ENCODE measurements around the gene PI16.
"Not testable (repeated sequence)": the region's sequence is repeated elsewhere in the genome, so short reads cannot be mapped to it uniquely, and the experiment has no call there.

Gene PI16

DNA sequence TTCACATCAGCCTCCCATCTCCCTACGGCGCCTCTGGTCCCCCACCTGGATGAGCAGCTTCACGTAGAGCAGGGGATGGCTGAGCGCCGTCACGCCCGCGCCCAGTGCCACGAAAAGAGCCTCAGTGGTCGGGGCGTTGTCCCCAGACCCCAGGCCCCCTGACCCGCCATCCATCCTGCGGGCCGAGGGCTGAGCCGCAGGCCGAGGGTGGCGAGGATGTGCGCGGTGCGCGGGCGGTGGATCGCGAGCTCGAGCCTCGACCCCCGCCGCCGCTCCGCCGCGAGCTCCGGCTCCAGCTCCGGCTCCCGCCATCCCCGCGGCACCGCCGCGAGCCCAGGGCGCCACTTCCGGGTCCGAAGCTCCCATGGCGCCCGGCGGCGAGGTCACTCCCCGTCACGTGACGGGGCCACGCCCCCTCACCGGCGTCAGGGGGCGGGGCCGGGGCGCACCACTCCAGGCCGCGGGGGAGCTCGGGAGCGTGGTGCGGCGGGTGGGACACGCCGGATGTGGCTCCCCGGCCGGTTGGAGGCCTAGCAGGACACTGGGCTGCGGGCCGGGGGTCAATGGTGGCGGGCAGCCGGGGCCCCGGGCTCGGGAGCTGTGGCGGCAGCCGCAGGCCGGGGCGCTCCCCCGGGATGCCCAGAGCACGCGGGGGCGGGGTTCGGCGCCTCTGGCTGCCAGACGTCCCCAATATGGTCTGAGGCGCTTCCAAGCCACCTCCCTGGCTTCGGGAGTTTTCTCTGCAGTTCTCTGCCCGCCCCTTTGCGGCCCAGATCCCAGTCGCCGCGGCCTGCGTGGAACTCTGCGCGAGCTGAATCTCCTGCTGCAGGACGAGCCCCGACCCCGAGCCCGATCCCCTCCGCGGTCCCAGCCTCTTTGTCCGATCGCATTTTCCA lies 31.5 kb downstream of the PI16 start, which contains the start of gene MTCH1:
MTCH1 (minus strand) TSS at position 389 of the 896 bp plus-strand sequence; CDS start at position 366, 23 bp downstream.
- Histone ChIP-seq H3K27me3 (ENCODE audit: insufficient read depth, poor library complexity, severe bottlenecking) (no peaks in the 10 kb centered on the region), H3K4me3 (replicated peaks; ENCODE audit: insufficient read depth, low read length) (peak within 1 kb of the TSS; percentile 99), H3K27ac (replicated peaks) (peak within 1 kb of the TSS; percentile 84)
- TF ChIP-seq, protein P1, sequence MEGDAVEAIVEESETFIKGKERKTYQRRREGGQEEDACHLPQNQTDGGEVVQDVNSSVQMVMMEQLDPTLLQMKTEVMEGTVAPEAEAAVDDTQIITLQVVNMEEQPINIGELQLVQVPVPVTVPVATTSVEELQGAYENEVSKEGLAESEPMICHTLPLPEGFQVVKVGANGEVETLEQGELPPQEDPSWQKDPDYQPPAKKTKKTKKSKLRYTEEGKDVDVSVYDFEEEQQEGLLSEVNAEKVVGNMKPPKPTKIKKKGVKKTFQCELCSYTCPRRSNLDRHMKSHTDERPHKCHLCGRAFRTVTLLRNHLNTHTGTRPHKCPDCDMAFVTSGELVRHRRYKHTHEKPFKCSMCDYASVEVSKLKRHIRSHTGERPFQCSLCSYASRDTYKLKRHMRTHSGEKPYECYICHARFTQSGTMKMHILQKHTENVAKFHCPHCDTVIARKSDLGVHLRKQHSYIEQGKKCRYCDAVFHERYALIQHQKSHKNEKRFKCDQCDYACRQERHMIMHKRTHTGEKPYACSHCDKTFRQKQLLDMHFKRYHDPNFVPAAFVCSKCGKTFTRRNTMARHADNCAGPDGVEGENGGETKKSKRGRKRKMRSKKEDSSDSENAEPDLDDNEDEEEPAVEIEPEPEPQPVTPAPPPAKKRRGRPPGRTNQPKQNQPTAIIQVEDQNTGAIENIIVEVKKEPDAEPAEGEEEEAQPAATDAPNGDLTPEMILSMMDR (IDR thresholded peaks at IDR 0.05; ENCODE audit: insufficient read depth, low read length): no peak
- TF ChIP-seq SPI1 (IDR thresholded peaks at IDR 0.05; ENCODE audit: borderline replicate concordance, low read depth) (no peak), GABPA (IDR thresholded peaks at IDR 0.05; ENCODE audit: low read depth) (no peak), POLR2AphosphoS5 (IDR thresholded peaks at IDR 0.05; ENCODE audit: low read depth) (peak; percentile 78)
- TF ChIP-seq, protein P2, sequence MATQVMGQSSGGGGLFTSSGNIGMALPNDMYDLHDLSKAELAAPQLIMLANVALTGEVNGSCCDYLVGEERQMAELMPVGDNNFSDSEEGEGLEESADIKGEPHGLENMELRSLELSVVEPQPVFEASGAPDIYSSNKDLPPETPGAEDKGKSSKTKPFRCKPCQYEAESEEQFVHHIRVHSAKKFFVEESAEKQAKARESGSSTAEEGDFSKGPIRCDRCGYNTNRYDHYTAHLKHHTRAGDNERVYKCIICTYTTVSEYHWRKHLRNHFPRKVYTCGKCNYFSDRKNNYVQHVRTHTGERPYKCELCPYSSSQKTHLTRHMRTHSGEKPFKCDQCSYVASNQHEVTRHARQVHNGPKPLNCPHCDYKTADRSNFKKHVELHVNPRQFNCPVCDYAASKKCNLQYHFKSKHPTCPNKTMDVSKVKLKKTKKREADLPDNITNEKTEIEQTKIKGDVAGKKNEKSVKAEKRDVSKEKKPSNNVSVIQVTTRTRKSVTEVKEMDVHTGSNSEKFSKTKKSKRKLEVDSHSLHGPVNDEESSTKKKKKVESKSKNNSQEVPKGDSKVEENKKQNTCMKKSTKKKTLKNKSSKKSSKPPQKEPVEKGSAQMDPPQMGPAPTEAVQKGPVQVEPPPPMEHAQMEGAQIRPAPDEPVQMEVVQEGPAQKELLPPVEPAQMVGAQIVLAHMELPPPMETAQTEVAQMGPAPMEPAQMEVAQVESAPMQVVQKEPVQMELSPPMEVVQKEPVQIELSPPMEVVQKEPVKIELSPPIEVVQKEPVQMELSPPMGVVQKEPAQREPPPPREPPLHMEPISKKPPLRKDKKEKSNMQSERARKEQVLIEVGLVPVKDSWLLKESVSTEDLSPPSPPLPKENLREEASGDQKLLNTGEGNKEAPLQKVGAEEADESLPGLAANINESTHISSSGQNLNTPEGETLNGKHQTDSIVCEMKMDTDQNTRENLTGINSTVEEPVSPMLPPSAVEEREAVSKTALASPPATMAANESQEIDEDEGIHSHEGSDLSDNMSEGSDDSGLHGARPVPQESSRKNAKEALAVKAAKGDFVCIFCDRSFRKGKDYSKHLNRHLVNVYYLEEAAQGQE (IDR thresholded peaks at IDR 0.05; ENCODE audit: insufficient replicate concordance, low read depth): peak; percentile 13
- DNase-seq (ENCODE audit: low read depth in 1 of 2, low spot score in 1 of 2): peak; percentile 81 to 85

DNA sequence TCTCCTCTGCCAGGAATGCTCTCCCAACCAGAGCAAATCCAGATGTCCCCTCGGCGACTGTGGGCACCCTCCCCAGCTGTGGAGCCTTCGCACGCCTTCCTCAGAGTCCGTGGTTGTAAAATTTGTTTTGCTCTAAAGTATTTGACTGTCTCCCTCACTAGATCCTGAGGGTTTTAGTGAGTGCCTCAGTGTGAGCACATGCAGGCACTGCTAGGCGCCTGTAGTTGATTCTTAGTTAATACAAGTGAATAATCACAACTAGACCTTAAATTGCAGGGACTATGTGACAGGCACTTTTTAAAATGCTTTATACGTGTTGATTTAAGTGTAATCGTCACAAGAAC lies 32.1 kb downstream of the PI16 start:
- Histone ChIP-seq H3K27ac (replicated peaks) (peak overlapping the region; percentile 64), H3K27me3 (ENCODE audit: insufficient read depth, poor library complexity, severe bottlenecking) (no peaks in the 10 kb centered on the region), H3K4me3 (replicated peaks; ENCODE audit: insufficient read depth, low read length) (peak overlapping the region; percentile 99)
- TF ChIP-seq GABPA (IDR thresholded peaks at IDR 0.05; ENCODE audit: low read depth): no peak
- TF ChIP-seq, protein P1 (IDR thresholded peaks at IDR 0.05; ENCODE audit: insufficient read depth, low read length): no peak
- TF ChIP-seq, protein P2 (IDR thresholded peaks at IDR 0.05; ENCODE audit: insufficient replicate concordance, low read depth): no peak
- TF ChIP-seq POLR2AphosphoS5 (IDR thresholded peaks at IDR 0.05; ENCODE audit: low read depth): no peak
- no peak for TF ChIP-seq SPI1 (IDR thresholded peaks at IDR 0.05; ENCODE audit: borderline replicate concordance, low read depth)
- no peak for DNase-seq (ENCODE audit: low read depth in 1 of 2, low spot score in 1 of 2)

DNA sequence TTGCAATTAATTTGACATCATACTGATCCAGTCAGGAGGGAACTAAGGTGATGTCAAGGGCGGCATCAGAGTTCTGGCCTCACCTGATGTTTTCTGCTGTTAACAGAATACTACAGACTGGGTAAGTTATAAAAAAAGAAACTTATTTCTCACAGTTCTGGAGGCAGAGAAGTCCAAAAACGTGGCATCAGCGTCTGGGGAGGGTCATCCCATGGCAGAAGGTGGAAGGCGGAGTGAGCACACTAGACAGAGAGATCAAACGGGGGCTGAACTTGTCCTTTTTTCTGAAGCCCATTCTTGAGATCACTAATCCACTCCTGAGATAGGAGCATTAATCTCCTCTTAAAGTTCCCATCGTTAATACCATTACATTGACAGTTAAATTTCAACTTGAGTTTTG lies 34.7 kb downstream of the PI16 start:
- no peak for TF ChIP-seq SPI1 (IDR thresholded peaks at IDR 0.05; ENCODE audit: borderline replicate concordance, low read depth)
- TF ChIP-seq, protein P1 (IDR thresholded peaks at IDR 0.05; ENCODE audit: insufficient read depth, low read length): no peak
- no peak for TF ChIP-seq POLR2AphosphoS5 (IDR thresholded peaks at IDR 0.05; ENCODE audit: low read depth)
- TF ChIP-seq, protein P2 (IDR thresholded peaks at IDR 0.05; ENCODE audit: insufficient replicate concordance, low read depth): no peak
- TF ChIP-seq GABPA (IDR thresholded peaks at IDR 0.05; ENCODE audit: low read depth): no peak
- H3K27ac ChIP-seq (replicated peaks): no peak overlapping the region
- H3K4me3 ChIP-seq (replicated peaks; ENCODE audit: insufficient read depth, low read length): no peak overlapping the region
- no peak for DNase-seq (ENCODE audit: low read depth in 1 of 2, low spot score in 1 of 2)
- no peaks in the 10 kb centered on the region for H3K27me3 ChIP-seq (ENCODE audit: insufficient read depth, poor library complexity, severe bottlenecking)

DNA sequence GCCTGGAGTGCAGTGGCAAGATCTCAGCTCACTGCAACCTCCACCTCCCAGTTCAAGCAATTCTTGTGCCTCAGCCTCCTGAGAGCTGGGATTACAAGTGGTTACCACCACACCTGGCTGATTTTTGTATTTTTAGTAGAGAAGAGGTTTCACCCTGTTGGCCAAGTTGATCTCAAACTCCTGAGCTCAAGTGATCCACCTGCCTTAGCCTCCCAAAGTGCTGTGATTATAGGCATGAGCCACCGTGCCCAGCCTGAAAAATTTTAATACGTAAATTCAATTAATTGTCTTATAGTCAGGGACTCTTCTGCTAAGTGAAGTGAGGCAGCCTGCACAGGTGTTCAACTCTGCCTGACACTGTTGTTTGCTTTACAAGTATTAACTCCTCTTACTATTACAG lies 35.9 kb downstream of the PI16 start:
- DNase-seq (ENCODE audit: low read depth in 1 of 2, low spot score in 1 of 2): not testable (repeated sequence)

More for the DNA sequence above, 35.9 kb downstream of the PI16 start:
- not testable (repeated sequence) for H3K27me3 ChIP-seq (ENCODE audit: insufficient read depth, poor library complexity, severe bottlenecking); H3K27ac ChIP-seq (replicated peaks); H3K4me3 ChIP-seq (replicated peaks; ENCODE audit: insufficient read depth, low read length)
